ENCODE measurements around the gene COX5A. TPM values are rescaled to one million over a fixed set of nuclear protein-coding genes. Genes with fewer than 3 reads are reported as not detected.
"Not testable (repeated sequence)": the region's sequence is repeated elsewhere in the genome, so short reads cannot be mapped to it uniquely, and the experiment has no call there.

Gene COX5A
- total RNA-seq, 1 donor from 2014 or later: 333 TPM

- peaks cover 4% of the 10 kb centered on the region for H3K36me3 Mint-ChIP-seq (ENCODE audit: low read depth)
- peaks cover 2% of the 10 kb centered on the region for H3K27me3 Mint-ChIP-seq (ENCODE audit: low read depth)
- no peaks in the 10 kb centered on the region for H3K9me3 Mint-ChIP-seq
- no peak overlapping the region for H3K27ac Mint-ChIP-seq
- DNase-seq (ENCODE audit: low spot score): peak; percentile 71
- peaks cover 10% of the 10 kb centered on the region for H3K4me1 Mint-ChIP-seq (ENCODE audit: low read depth)
- H3K4me3 Mint-ChIP-seq (ENCODE audit: low read depth): no peak overlapping the region
- intact Hi-C loops (cut with micrococcal nuclease): loop anchor here (1.0 to 5.0 kb wide), 4 partner anchors 43 to 313 kb away; partner anchors contain the start of gene FAM219B
Observed at GRCh38 chr15:74950078-74950908, 12.4 kb upstream of the COX5A start.

GRCh38 chr15:74937272-74937589 lies 642 bp downstream of the COX5A start:
- Mint-ChIP-seq H3K36me3 (ENCODE audit: low read depth) (peaks cover 23% of the 10 kb centered on the region), H3K9me3 (no peaks in the 10 kb centered on the region), H3K4me1 (ENCODE audit: low read depth) (peaks cover 23% of the 10 kb centered on the region), H3K27me3 (ENCODE audit: low read depth) (no peaks in the 10 kb centered on the region), H3K4me3 (ENCODE audit: low read depth) (peak overlapping the region; percentile 85), H3K27ac (peak overlapping the region; percentile 73)
- DNase-seq (ENCODE audit: low spot score): no peak
- intact Hi-C loops (cut with micrococcal nuclease): loop anchor here (5.0 to 10.0 kb wide), 7 partner anchors 35 to 395 kb away; partner anchors contain the start of genes ARID3B, C15orf39, EDC3 and SCAMP2

- H3K27ac Mint-ChIP-seq: peak overlapping the region; percentile 24
- intact Hi-C loops (cut with micrococcal nuclease): loop anchor here (5.0 to 10.0 kb wide), 7 partner anchors 33 to 393 kb away; partner anchors contain the start of genes ARID3B, C15orf39, EDC3 and SCAMP2
- peaks cover 24% of the 10 kb centered on the region for H3K4me1 Mint-ChIP-seq (ENCODE audit: low read depth)
- H3K4me3 Mint-ChIP-seq (ENCODE audit: low read depth): peak overlapping the region; percentile 77
- H3K9me3 Mint-ChIP-seq; H3K27me3 Mint-ChIP-seq (ENCODE audit: low read depth); DNase-seq (ENCODE audit: low spot score): not testable (repeated sequence)
- H3K36me3 Mint-ChIP-seq (ENCODE audit: low read depth): peaks cover 36% of the 10 kb centered on the region
Observed at GRCh38 chr15:74935193-74935592, 2.7 kb downstream of the COX5A start.

GRCh38 chr15:74933573-74933972 lies 4.3 kb downstream of the COX5A start:
- Mint-ChIP-seq H3K4me1 (ENCODE audit: low read depth) (peaks cover 24% of the 10 kb centered on the region), H3K36me3 (ENCODE audit: low read depth) (peaks cover 46% of the 10 kb centered on the region), H3K27me3 (ENCODE audit: low read depth) (no peaks in the 10 kb centered on the region), H3K9me3 (no peaks in the 10 kb centered on the region), H3K4me3 (ENCODE audit: low read depth) (peak overlapping the region; percentile 26), H3K27ac (peak overlapping the region; percentile 60)
- intact Hi-C loops (cut with micrococcal nuclease): loop anchor here (10.0 kb wide), 1 partner anchor 239 kb away; the partner anchor contains the start of gene EDC3
- DNase-seq (ENCODE audit: low spot score): no peak

- Mint-ChIP-seq H3K27ac (no peak overlapping the region), H3K9me3 (no peaks in the 10 kb centered on the region), H3K36me3 (ENCODE audit: low read depth) (peaks cover 65% of the 10 kb centered on the region), H3K4me1 (ENCODE audit: low read depth) (peaks cover 11% of the 10 kb centered on the region), H3K27me3 (ENCODE audit: low read depth) (no peaks in the 10 kb centered on the region), H3K4me3 (ENCODE audit: low read depth) (no peak overlapping the region)
- DNase-seq (ENCODE audit: low spot score): no peak
- intact Hi-C loops (cut with micrococcal nuclease): no loop called here
Observed at GRCh38 chr15:74928771-74929198, 9.1 kb downstream of the COX5A start.

- H3K4me3 Mint-ChIP-seq (ENCODE audit: low read depth): no peak overlapping the region
- no peak overlapping the region for H3K27ac Mint-ChIP-seq
- DNase-seq (ENCODE audit: low spot score): no peak
- H3K9me3 Mint-ChIP-seq: no peaks in the 10 kb centered on the region
- peaks cover 70% of the 10 kb centered on the region for H3K36me3 Mint-ChIP-seq (ENCODE audit: low read depth)
- peaks cover 10% of the 10 kb centered on the region for H3K4me1 Mint-ChIP-seq (ENCODE audit: low read depth)
- H3K27me3 Mint-ChIP-seq (ENCODE audit: low read depth): no peaks in the 10 kb centered on the region
- intact Hi-C loops (cut with micrococcal nuclease): no loop called here
Observed at GRCh38 chr15:74924525-74924924, 13.3 kb downstream of the COX5A start.

- Mint-ChIP-seq H3K4me1 (ENCODE audit: low read depth) (peaks cover 10% of the 10 kb centered on the region), H3K9me3 (no peaks in the 10 kb centered on the region), H3K36me3 (ENCODE audit: low read depth) (peaks cover 63% of the 10 kb centered on the region), H3K27ac (no peak overlapping the region), H3K27me3 (ENCODE audit: low read depth) (no peaks in the 10 kb centered on the region), H3K4me3 (ENCODE audit: low read depth) (no peak overlapping the region)
- no peak for DNase-seq (ENCODE audit: low spot score)
- intact Hi-C loops (cut with micrococcal nuclease): no loop called here
Observed at GRCh38 chr15:74920456-74920855, 17.4 kb downstream of the COX5A start.

- intact Hi-C loops (cut with micrococcal nuclease): no loop called here
- H3K4me3 Mint-ChIP-seq (ENCODE audit: low read depth): no peak overlapping the region
- H3K36me3 Mint-ChIP-seq (ENCODE audit: low read depth): peaks cover 67% of the 10 kb centered on the region
- no peak overlapping the region for H3K27ac Mint-ChIP-seq
- H3K4me1 Mint-ChIP-seq (ENCODE audit: low read depth): peaks cover 4% of the 10 kb centered on the region
- H3K9me3 Mint-ChIP-seq: no peaks in the 10 kb centered on the region
- H3K27me3 Mint-ChIP-seq (ENCODE audit: low read depth): no peaks in the 10 kb centered on the region
- no peak for DNase-seq (ENCODE audit: low spot score)
Observed at GRCh38 chr15:74917676-74918075, 20.2 kb downstream of the COX5A start.

GRCh38 chr15:74913799-74914198 lies 24.1 kb downstream of the COX5A start:
- not testable (repeated sequence) for H3K27ac Mint-ChIP-seq; H3K27me3 Mint-ChIP-seq (ENCODE audit: low read depth)

GRCh38 chr15:74913041-74913440 lies 24.8 kb downstream of the COX5A start:
- DNase-seq (ENCODE audit: low spot score): no peak
- Mint-ChIP-seq H3K4me3 (ENCODE audit: low read depth) (no peak overlapping the region), H3K27me3 (ENCODE audit: low read depth) (no peaks in the 10 kb centered on the region), H3K4me1 (ENCODE audit: low read depth) (peaks cover 2% of the 10 kb centered on the region), H3K27ac (no peak overlapping the region), H3K9me3 (no peaks in the 10 kb centered on the region), H3K36me3 (ENCODE audit: low read depth) (peaks cover 49% of the 10 kb centered on the region)
- intact Hi-C loops (cut with micrococcal nuclease): no loop called here

More at GRCh38 chr15:74913799-74914198, 24.1 kb downstream of the COX5A start:
- H3K9me3 Mint-ChIP-seq; DNase-seq (ENCODE audit: low spot score); intact Hi-C loops (cut with micrococcal nuclease); H3K4me3 Mint-ChIP-seq (ENCODE audit: low read depth); H3K4me1 Mint-ChIP-seq (ENCODE audit: low read depth): not testable (repeated sequence)
- peaks cover 54% of the 10 kb centered on the region for H3K36me3 Mint-ChIP-seq (ENCODE audit: low read depth)

- H3K27me3 Mint-ChIP-seq (ENCODE audit: low read depth): no peaks in the 10 kb centered on the region
- no peaks in the 10 kb centered on the region for H3K9me3 Mint-ChIP-seq
- H3K4me3 Mint-ChIP-seq (ENCODE audit: low read depth): no peak overlapping the region
- peaks cover 45% of the 10 kb centered on the region for H3K36me3 Mint-ChIP-seq (ENCODE audit: low read depth)
- no peak for DNase-seq (ENCODE audit: low spot score)
- no peak overlapping the region for H3K27ac Mint-ChIP-seq
- intact Hi-C loops (cut with micrococcal nuclease): loop anchor here (5.0 kb wide), 1 partner anchor 44 kb away; no protein-coding TSS in a partner anchor
- peaks cover 27% of the 10 kb centered on the region for H3K4me1 Mint-ChIP-seq (ENCODE audit: low read depth)
Observed at GRCh38 chr15:74908635-74909034, 29.2 kb downstream of the COX5A start.

GRCh38 chr15:74907163-74907870 lies 30.6 kb downstream of the COX5A start:
- Mint-ChIP-seq H3K27ac (peak overlapping the region; percentile 88), H3K4me1 (ENCODE audit: low read depth) (peaks cover 29% of the 10 kb centered on the region), H3K9me3 (no peaks in the 10 kb centered on the region), H3K4me3 (ENCODE audit: low read depth) (peak overlapping the region; percentile 89), H3K27me3 (ENCODE audit: low read depth) (no peaks in the 10 kb centered on the region), H3K36me3 (ENCODE audit: low read depth) (peaks cover 46% of the 10 kb centered on the region)
- intact Hi-C loops (cut with micrococcal nuclease): loop anchor here (2.0 to 5.0 kb wide), 3 partner anchors 17 to 45 kb away; partner anchors contain the start of genes MPI and SCAMP2
- no peak for DNase-seq (ENCODE audit: low spot score)

Data from activated T-helper 2 cell treated with anti-CD3 and anti-CD28 coated beads, Interferon-gamma antibody, Interleukin-2, Interleukin-4, amounts not matched to agents 10 μg/mL and 5 μg/mL and 100 μg/mL, durations not matched to agents 14 hours and 24 hours and 36 hours (primary cell).